Medulla oblongata (tissue), 1 donor: Measurements from ENCODE around the gene ACAP2.
"Not testable (repeated sequence)": the region's sequence is repeated elsewhere in the genome, so short reads cannot be mapped to it uniquely, and the experiment has no call there.

Experiments
- DNase-seq: peaks from one replicate; pipeline ENCODE4 v3.0.0-alpha.2; 2015; ENCODE audit errors: extremely low spot score

ACAP2 gene

GRCh38 chr3:195442573-195443390 lies at the start of gene ACAP2:
TSS of gene ACAP2 (minus strand) at chr3:195443020. CDS start at chr3:195442847, 173 bp downstream.
- DNase-seq, result peak; percentile 99

GRCh38 chr3:195475614-195476013 lies 32.8 kb upstream of the ACAP2 start:
- no peak for DNase-seq

- not testable (repeated sequence) for DNase-seq
Observed at GRCh38 chr3:195475116-195475515, 32.3 kb upstream of the ACAP2 start.

- no peak for DNase-seq
Observed at GRCh38 chr3:195468841-195469240, 26.0 kb upstream of the ACAP2 start.

GRCh38 chr3:195468391-195468776 lies 25.6 kb upstream of the ACAP2 start:
- no peak for DNase-seq

- no peak for DNase-seq
Observed at GRCh38 chr3:195467641-195468390, 25.0 kb upstream of the ACAP2 start.

GRCh38 chr3:195466251-195466650 lies 23.4 kb upstream of the ACAP2 start:
- DNase-seq, result no peak

- not testable (repeated sequence) for DNase-seq
Observed at GRCh38 chr3:195462922-195463321, 20.1 kb upstream of the ACAP2 start.

GRCh38 chr3:195462308-195462610 lies 19.4 kb upstream of the ACAP2 start:
- no peak for DNase-seq

GRCh38 chr3:195461594-195462307 lies 18.9 kb upstream of the ACAP2 start:
- no peak for DNase-seq

- DNase-seq, result no peak
Observed at GRCh38 chr3:195460091-195460713, 17.4 kb upstream of the ACAP2 start.

- DNase-seq, result no peak
Observed at GRCh38 chr3:195458316-195458717, 15.5 kb upstream of the ACAP2 start.

- no peak for DNase-seq
Observed at GRCh38 chr3:195455789-195456188, 13.0 kb upstream of the ACAP2 start.

GRCh38 chr3:195453236-195453635 lies 10.4 kb upstream of the ACAP2 start:
- DNase-seq, result no peak

GRCh38 chr3:195451373-195452015 lies 8.7 kb upstream of the ACAP2 start:
- no peak for DNase-seq

GRCh38 chr3:195450731-195451229 lies 8.0 kb upstream of the ACAP2 start:
- DNase-seq, result no peak

- DNase-seq, result no peak
Observed at GRCh38 chr3:195448205-195448875, 5.5 kb upstream of the ACAP2 start.

GRCh38 chr3:195447201-195447600 lies 4.4 kb upstream of the ACAP2 start:
- DNase-seq, result no peak

- no peak for DNase-seq
Observed at GRCh38 chr3:195446359-195446758, 3.5 kb upstream of the ACAP2 start.

GRCh38 chr3:195445885-195446284 lies 3.1 kb upstream of the ACAP2 start:
- no peak for DNase-seq
